GM04504 (cell line): ENCODE data around the gene ETV6.

ENCODE experiments used
- DNase-seq: peaks from one replicate; pipeline ENCODE4 v3.0.0-alpha.2; 2012; ENCODE audit warnings: low read depth

ETV6 gene

GRCh38 chr12:11929714-11930113 is 280.2 kb downstream of the ETV6 start:
- DNase-seq, result no peak

GRCh38 chr12:11939223-11939622 is 289.7 kb downstream of the ETV6 start:
- no peak for DNase-seq

GRCh38 chr12:11941606-11942337 is 292.3 kb downstream of the ETV6 start:
- peak; percentile 77 for DNase-seq

- DNase-seq, result no peak
Observed at GRCh38 chr12:11943919-11944700, 294.6 kb downstream of the ETV6 start.
